HG02798 (cell line): ENCODE measurements around the gene ORM1.

Experiments used
- ATAC-seq: cut with Tn5 transposase; IDR thresholded peaks from one replicate; pipeline ENCODE4 v1.9.1; 2021; ENCODE audit warnings: mild to moderate bottlenecking; ENCODE audit not compliant: unreplicated experiment, poor library complexity

Gene ORM1

GRCh38 chr9:114374936-114375335 lies 52.0 kb downstream of the ORM1 start:
- no peak for ATAC-seq

- no peak for ATAC-seq
These were observed 52.7 kb downstream of the ORM1 start for GRCh38 chr9:114375386-114376175.
